ENCODE measurements around the gene CYP2C19.

Gene CYP2C19

GRCh38 chr10:94852438-94852837, 90.0 kb downstream of the CYP2C19 start:
- H3K9me3 ChIP-seq (ENCODE audit: severe bottlenecking), result peaks cover 1% of the 10 kb centered on the region
- H3K36me3 ChIP-seq, result no peaks in the 10 kb centered on the region
- H3K27me3 ChIP-seq (ENCODE audit: insufficient read depth, low read depth, severe bottlenecking), result peaks cover 13% of the 10 kb centered on the region
- H3K4me3 ChIP-seq (ENCODE audit: low read depth, low read length), result no peak overlapping the region
- no peak overlapping the region for H3K27ac ChIP-seq
- no peak for DNase-seq
- no peak for TF ChIP-seq CTCF (IDR thresholded peaks at IDR 0.05; ENCODE audit: low read depth, low read length)

- Histone ChIP-seq H3K9me3 (ENCODE audit: severe bottlenecking) (no peaks in the 10 kb centered on the region), H3K27ac (no peak overlapping the region)
- no peak for TF ChIP-seq CTCF (IDR thresholded peaks at IDR 0.05; ENCODE audit: low read depth, low read length)
Measured at GRCh38 chr10:94853065-94853464, 90.6 kb downstream of the CYP2C19 start.

GRCh38 chr10:94858005-94858404, 95.5 kb downstream of the CYP2C19 start:
- H3K9me3 ChIP-seq (ENCODE audit: severe bottlenecking), result no peaks in the 10 kb centered on the region
- no peak overlapping the region for H3K4me3 ChIP-seq (ENCODE audit: low read depth, low read length)
- TF ChIP-seq CTCF (IDR thresholded peaks at IDR 0.05; ENCODE audit: low read depth, low read length), result no peak
- H3K27me3 ChIP-seq (ENCODE audit: insufficient read depth, low read depth, severe bottlenecking), result peaks cover 8% of the 10 kb centered on the region
- H3K27ac ChIP-seq, result no peak overlapping the region
- H3K36me3 ChIP-seq, result no peaks in the 10 kb centered on the region
- DNase-seq, result peak; percentile 16

More at GRCh38 chr10:94853065-94853464, 90.6 kb downstream of the CYP2C19 start:
- Histone ChIP-seq H3K4me3 (ENCODE audit: low read depth, low read length) (no peak overlapping the region), H3K36me3 (no peaks in the 10 kb centered on the region), H3K27me3 (ENCODE audit: insufficient read depth, low read depth, severe bottlenecking) (peaks cover 13% of the 10 kb centered on the region)
- no peak for DNase-seq

- no peaks in the 10 kb centered on the region for H3K9me3 ChIP-seq (ENCODE audit: severe bottlenecking)
- DNase-seq, result no peak
- peaks cover 6% of the 10 kb centered on the region for H3K27me3 ChIP-seq (ENCODE audit: insufficient read depth, low read depth, severe bottlenecking)
- H3K4me3 ChIP-seq (ENCODE audit: low read depth, low read length), result no peak overlapping the region
- H3K36me3 ChIP-seq, result no peaks in the 10 kb centered on the region
- no peak overlapping the region for H3K27ac ChIP-seq
- no peak for TF ChIP-seq CTCF (IDR thresholded peaks at IDR 0.05; ENCODE audit: low read depth, low read length)
Measured at GRCh38 chr10:94859086-94859485, 96.6 kb downstream of the CYP2C19 start.

GRCh38 chr10:94878649-94879048, 116.2 kb downstream of the CYP2C19 start:
- no peak for DNase-seq
- H3K4me3 ChIP-seq (ENCODE audit: low read depth, low read length), result no peak overlapping the region
- H3K27ac ChIP-seq, result no peak overlapping the region
- TF ChIP-seq CTCF (IDR thresholded peaks at IDR 0.05; ENCODE audit: low read depth, low read length), result no peak
- no peaks in the 10 kb centered on the region for H3K36me3 ChIP-seq
- peaks cover 10% of the 10 kb centered on the region for H3K27me3 ChIP-seq (ENCODE audit: insufficient read depth, low read depth, severe bottlenecking)
- H3K9me3 ChIP-seq (ENCODE audit: severe bottlenecking), result no peaks in the 10 kb centered on the region

- no peak for TF ChIP-seq CTCF (IDR thresholded peaks at IDR 0.05; ENCODE audit: low read depth, low read length)
- Histone ChIP-seq H3K4me3 (ENCODE audit: low read depth, low read length) (no peak overlapping the region), H3K36me3 (no peaks in the 10 kb centered on the region), H3K27ac (no peak overlapping the region), H3K9me3 (ENCODE audit: severe bottlenecking) (no peaks in the 10 kb centered on the region), H3K27me3 (ENCODE audit: insufficient read depth, low read depth, severe bottlenecking) (peaks cover 9% of the 10 kb centered on the region)
- no peak for DNase-seq
Measured at GRCh38 chr10:94879214-94879613, 116.7 kb downstream of the CYP2C19 start.
